NB4 (cell line): ENCODE data around the gene LAMB1.
A peak's percentile ranks its signal among the peaks of the same experiment; 100 is the strongest.
"Not testable (repeated sequence)": the region's sequence is repeated elsewhere in the genome, so short reads cannot be mapped to it uniquely, and the experiment has no call there.

Source experiments
- DNase-seq: peaks from one replicate; pipeline ENCODE4 v3.0.0; 2010; ENCODE audit warnings: low read depth
- H3K4me3 ChIP-seq: one replicate; pipeline ENCODE4 v1.5.1; 2011; ENCODE audit warnings: mild to moderate bottlenecking, low read depth, low read length, moderate library complexity
- MYC ChIP-seq: IDR thresholded peaks from 2 replicates; pipeline ENCODE4 v1.6.1; 2011; ENCODE audit warnings: low read depth, low read length
- POLR2A ChIP-seq: IDR thresholded peaks from 2 replicates; pipeline ENCODE4 v1.6.1; 2011; ENCODE audit warnings: mild to moderate bottlenecking; ENCODE audit not compliant: insufficient read length; ENCODE audit errors: extremely low read depth
- TF ChIP-seq, protein P1 (sequence below): IDR thresholded peaks from one replicate; pipeline ENCODE4 v1.5.1; 2012; ENCODE audit warnings: low read depth, low read length
- TF ChIP-seq, protein P2 (sequence below): IDR thresholded peaks from 2 replicates; pipeline ENCODE4 v1.6.1; 2011; ENCODE audit warnings: low read depth, low read length

Gene LAMB1

DNA sequence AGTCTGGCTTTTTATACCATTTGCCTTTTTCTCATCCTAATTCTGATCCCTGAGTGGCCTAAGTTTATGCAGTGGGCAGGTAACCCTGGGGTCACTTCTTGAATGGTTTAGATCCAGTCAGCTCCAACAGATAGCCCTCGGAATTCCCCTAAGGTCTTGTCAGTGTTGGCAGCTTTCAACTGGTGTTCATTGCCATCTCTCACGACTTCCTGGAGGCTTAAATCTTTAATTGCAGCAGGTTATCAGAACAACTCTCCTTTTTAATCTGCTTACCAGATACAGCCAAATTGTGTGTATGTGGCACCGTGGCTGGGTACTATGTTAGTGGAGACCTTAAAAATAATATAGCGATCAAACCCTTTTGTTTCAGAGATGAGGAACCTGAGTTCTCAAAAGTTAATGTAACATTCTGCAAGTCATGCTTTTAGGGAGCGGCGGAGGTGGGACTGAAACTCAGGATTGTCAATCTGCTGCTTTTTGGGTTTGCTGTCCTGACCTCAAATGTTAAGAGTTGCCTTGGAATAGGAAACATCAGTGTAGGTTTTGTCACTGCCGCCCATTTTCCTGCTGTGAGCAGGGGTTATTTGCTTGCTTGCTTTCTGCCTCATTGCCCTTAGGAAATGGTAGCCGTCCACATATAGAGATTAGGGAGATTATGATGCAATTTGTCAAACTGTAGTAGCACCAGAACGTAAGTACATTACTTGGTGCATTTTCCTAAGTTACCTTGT lies 111.2 kb downstream of the LAMB1 start:
- no peak for TF ChIP-seq POLR2A
- no peak for TF ChIP-seq MYC
- TF ChIP-seq, protein P1, sequence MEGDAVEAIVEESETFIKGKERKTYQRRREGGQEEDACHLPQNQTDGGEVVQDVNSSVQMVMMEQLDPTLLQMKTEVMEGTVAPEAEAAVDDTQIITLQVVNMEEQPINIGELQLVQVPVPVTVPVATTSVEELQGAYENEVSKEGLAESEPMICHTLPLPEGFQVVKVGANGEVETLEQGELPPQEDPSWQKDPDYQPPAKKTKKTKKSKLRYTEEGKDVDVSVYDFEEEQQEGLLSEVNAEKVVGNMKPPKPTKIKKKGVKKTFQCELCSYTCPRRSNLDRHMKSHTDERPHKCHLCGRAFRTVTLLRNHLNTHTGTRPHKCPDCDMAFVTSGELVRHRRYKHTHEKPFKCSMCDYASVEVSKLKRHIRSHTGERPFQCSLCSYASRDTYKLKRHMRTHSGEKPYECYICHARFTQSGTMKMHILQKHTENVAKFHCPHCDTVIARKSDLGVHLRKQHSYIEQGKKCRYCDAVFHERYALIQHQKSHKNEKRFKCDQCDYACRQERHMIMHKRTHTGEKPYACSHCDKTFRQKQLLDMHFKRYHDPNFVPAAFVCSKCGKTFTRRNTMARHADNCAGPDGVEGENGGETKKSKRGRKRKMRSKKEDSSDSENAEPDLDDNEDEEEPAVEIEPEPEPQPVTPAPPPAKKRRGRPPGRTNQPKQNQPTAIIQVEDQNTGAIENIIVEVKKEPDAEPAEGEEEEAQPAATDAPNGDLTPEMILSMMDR: no peak
- H3K4me3 ChIP-seq: peak overlapping the region; percentile 75
- peak; percentile 39 for DNase-seq

- peak; percentile 64; the same call in 1 of the 2 replicates for TF ChIP-seq MYC
- TF ChIP-seq, protein P2, sequence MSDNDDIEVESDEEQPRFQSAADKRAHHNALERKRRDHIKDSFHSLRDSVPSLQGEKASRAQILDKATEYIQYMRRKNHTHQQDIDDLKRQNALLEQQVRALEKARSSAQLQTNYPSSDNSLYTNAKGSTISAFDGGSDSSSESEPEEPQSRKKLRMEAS: peak; percentile 88
- peak; percentile 96 for TF ChIP-seq POLR2A
- TF ChIP-seq, protein P1: no peak
- peak; percentile 97 for DNase-seq
These were observed 111.9 kb downstream of the LAMB1 start, which contains the start of gene DLD for GRCh38 chr7:107890962-107891635. Gene DLD, plus strand, starts transcription at chr7:107891183. Its CDS starts 68 bp downstream, at chr7:107891251.

DNA sequence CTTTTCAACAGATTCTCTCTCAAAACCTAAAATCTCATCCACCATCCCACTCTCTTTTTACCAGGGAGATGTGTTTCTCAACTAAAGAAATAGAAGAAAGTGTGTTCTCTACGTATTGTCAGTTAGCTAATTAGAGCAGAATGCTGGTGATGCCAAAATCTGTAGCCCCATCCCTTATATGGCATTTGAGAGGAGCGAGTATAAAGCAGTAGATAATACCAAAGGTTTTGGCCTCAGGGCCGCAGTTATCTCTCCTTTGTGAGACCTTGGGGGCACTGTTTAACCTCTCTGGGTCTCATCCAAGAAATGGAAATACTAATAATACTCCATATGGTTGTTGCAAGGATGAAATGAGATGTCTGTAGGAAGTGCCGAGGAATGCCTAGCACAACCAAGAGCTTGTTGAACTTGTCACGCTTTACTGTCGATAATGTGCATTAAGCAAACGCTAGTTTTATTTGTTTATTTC lies 112.4 kb downstream of the LAMB1 start:
- DNase-seq: no peak
- TF ChIP-seq POLR2A: no peak
- TF ChIP-seq MYC: no peak
- TF ChIP-seq, protein P1: no peak
- TF ChIP-seq, protein P2: no peak
- H3K4me3 ChIP-seq: peak overlapping the region; percentile 75

More at GRCh38 chr7:107890962-107891635, 111.9 kb downstream of the LAMB1 start, which contains the start of gene DLD:
- peak within 1 kb of the TSS; percentile 75 for H3K4me3 ChIP-seq

- H3K4me3 ChIP-seq: no peak overlapping the region
- TF ChIP-seq, protein P1: no peak
- TF ChIP-seq POLR2A (no peak), MYC (no peak)
- TF ChIP-seq, protein P2: no peak
- DNase-seq: no peak
These were observed 113.0 kb downstream of the LAMB1 start for GRCh38 chr7:107889992-107890391.

DNA sequence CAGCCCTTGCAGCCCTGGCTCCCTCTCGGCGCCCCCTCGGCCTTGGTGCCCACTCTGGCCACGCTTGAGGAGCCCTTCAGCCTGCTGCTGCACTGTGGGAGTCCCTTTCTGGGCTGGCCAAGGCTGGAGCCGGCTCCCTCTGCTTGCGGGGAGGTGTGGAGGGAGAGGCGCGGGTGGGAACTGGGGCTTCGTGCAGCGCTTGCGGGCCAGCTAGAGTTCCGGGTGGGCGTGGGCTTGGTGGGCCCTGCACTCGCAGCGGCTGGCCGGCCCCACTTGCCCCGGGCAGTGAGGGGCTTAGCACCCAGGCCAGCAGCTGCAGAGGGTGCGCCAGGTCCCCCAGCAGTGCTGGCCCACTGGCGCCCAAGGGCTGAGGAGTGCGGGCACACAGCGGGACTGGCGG lies 115.1 kb downstream of the LAMB1 start:
- H3K4me3 ChIP-seq, DNase-seq: not testable (repeated sequence)

DNA sequence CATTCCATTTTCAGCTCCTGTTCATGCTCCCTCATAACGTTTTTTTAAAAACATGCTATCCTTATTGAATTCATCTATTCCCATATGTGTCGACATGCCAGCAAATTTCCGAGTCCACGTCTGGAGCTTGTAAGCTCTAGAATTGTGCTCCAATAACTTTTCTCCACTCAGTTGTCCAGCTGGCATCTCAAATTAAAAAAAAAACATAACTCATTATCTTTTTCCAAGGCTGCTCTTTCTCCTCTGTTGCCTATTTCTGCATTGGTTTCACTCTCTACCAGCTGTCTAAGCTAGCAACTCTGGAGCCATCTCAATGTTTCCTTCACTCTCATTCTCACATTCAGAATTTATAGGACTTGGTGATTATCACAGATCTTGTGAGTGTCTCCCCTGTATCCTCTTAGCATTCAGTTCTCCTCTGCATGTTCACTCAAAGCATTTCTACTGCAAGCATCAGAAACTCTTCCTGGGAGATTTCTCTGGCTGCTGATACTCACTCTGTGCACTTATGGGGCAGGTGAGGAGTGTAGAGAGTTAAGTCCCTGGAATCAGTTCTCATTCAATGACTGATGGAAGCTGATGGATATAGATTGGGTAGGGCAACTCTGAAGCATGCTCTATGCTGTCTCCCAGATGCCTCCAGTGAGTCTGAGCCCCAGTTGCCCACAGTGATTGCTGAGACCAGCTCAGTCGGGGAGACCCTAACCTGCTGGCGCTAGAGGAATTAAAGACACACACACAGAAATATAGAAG lies 118.7 kb downstream of the LAMB1 start:
- no peak overlapping the region for H3K4me3 ChIP-seq
- no peak for DNase-seq
- TF ChIP-seq POLR2A: no peak
- TF ChIP-seq, protein P1: no peak
- TF ChIP-seq, protein P2: no peak
- no peak for TF ChIP-seq MYC
